Activated B cell treated with CpG ODN at 0.5 μM for 24 hours (primary cell): Measurements from ENCODE around the gene SART1. TPM values are rescaled to one million over a fixed set of nuclear protein-coding genes. Genes with fewer than 3 reads are reported as not detected.

Experiments used
- ATAC-seq: fragments of 200-7000 bp; cut with Tn5 transposase; one replicate; pipeline ENCODE4 v1.10.0; 2021; ENCODE audit warnings: low read depth, mild to moderate bottlenecking, moderate library complexity
- CTCF ChIA-PET: fragments of 350-600 bp; sonication (Branson Sonifier 250); formaldehyde crosslinking; loops from one replicate; lab custom pipeline; 2021; ENCODE audit warnings: antibody characterized with exemption; lab: Charles Lee
- POLR2A ChIA-PET: fragments of 350-600 bp; sonication (Branson Sonifier 250); formaldehyde crosslinking; loops from one replicate; lab custom pipeline; 2021; ENCODE audit warnings: antibody characterized with exemption; lab: Charles Lee
- DNase-seq: peaks from one replicate; pipeline ENCODE4 v3.0.0; 2022
- H3K27ac Mint-ChIP-seq: one replicate; pipeline ENCODE4 v1.8.0; 2020; ENCODE audit warnings: mixed read lengths
- H3K27me3 Mint-ChIP-seq: one replicate; pipeline ENCODE4 v1.8.0; 2021; ENCODE audit warnings: mixed read lengths
- H3K36me3 Mint-ChIP-seq: one replicate; pipeline ENCODE4 v1.8.0; 2021; ENCODE audit warnings: low read depth, mixed read lengths
- H3K4me1 Mint-ChIP-seq: one replicate; pipeline ENCODE4 v1.8.0; 2021; ENCODE audit warnings: mixed read lengths
- H3K4me3 Mint-ChIP-seq: one replicate; pipeline ENCODE4 v1.8.0; 2020; ENCODE audit warnings: mild to moderate bottlenecking, mixed read lengths
- H3K9me3 Mint-ChIP-seq: one replicate; pipeline ENCODE4 v1.8.0; 2020; ENCODE audit warnings: mixed read lengths
- intact Hi-C: fragments of 100-400 bp; cut with micrococcal nuclease; formaldehyde crosslinking; loops from one replicate; pipeline ENCODE4 v1.15.1; 2024
- total RNA-seq: library from RNA; stranded (reverse); gene quantifications from 2 replicates; pipeline ENCODE4 v1.2.3, GENCODE V29; 2022
- TF ChIP-seq, protein P1 (sequence below): fragments of 200-600 bp; IDR thresholded peaks from one replicate; pipeline ENCODE4 v1.8.0; 2022; ENCODE audit warnings: antibody characterized with exemption, mild to moderate bottlenecking

Gene SART1
- total RNA-seq, 1 donor from 2014 or later: 86.6 TPM

DNA sequence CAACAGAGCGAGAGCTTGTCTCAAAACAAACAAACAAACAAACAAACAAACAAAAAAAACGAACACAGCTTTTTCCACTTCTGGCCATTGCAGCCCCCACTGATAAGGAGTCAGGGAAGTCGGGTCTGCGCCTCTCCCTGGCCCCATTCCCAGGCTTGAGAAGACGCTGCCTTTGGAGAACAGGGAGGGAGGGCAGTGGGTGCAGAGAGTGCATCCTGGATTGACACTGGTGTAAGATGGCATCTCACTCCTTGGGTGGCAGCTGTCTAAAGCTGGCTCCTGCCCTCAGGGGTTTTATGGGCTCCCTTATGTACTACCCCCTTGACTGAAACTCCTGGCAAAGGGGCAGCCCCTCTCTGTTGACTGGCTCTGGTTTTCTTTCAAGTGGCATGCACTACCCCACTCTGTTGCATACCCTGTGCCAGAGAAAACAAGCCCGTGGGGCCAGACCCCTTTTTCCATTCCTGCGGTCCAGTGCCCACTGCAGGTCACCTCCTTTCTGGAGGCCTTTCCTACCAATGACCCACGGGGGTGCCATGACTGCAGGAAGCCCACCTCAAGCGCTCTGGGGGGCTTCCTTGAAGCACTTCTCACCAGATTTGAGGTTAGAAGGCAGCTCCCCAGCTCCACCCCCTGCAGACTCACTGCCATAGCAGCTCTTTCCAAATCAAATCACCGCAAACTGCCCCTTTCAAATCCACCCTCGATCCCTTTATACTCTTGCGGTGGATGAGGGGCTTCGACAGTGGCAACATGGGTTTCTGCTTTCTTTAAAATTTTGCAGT lies 29.6 kb upstream of the SART1 start:
- H3K4me3 Mint-ChIP-seq: no peak overlapping the region
- no peaks in the 10 kb centered on the region for H3K27me3 Mint-ChIP-seq
- DNase-seq: no peak
- no peaks in the 10 kb centered on the region for H3K9me3 Mint-ChIP-seq
- no peak for ATAC-seq
- H3K4me1 Mint-ChIP-seq: peaks cover 20% of the 10 kb centered on the region
- TF ChIP-seq, protein P1, sequence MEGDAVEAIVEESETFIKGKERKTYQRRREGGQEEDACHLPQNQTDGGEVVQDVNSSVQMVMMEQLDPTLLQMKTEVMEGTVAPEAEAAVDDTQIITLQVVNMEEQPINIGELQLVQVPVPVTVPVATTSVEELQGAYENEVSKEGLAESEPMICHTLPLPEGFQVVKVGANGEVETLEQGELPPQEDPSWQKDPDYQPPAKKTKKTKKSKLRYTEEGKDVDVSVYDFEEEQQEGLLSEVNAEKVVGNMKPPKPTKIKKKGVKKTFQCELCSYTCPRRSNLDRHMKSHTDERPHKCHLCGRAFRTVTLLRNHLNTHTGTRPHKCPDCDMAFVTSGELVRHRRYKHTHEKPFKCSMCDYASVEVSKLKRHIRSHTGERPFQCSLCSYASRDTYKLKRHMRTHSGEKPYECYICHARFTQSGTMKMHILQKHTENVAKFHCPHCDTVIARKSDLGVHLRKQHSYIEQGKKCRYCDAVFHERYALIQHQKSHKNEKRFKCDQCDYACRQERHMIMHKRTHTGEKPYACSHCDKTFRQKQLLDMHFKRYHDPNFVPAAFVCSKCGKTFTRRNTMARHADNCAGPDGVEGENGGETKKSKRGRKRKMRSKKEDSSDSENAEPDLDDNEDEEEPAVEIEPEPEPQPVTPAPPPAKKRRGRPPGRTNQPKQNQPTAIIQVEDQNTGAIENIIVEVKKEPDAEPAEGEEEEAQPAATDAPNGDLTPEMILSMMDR: no peak
- peak overlapping the region; percentile 35 for H3K27ac Mint-ChIP-seq
- no peaks in the 10 kb centered on the region for H3K36me3 Mint-ChIP-seq
- CTCF ChIA-PET: interaction anchor here (1.5 to 2.3 kb wide), 2 partner anchors 43 to 47 kb away, joined by 4 to 9 read pairs; partner anchors contain the start of gene FIBP
- POLR2A ChIA-PET: no interaction called here
- intact Hi-C loops: no loop called here

GRCh38 chr11:65932558-65932919 lies 29.0 kb upstream of the SART1 start:
- intact Hi-C loops: no loop called here
- CTCF ChIA-PET: interaction anchor here (1.5 to 2.3 kb wide), 2 partner anchors 44 to 48 kb away, joined by 4 to 9 read pairs; partner anchors contain the start of gene FIBP
- H3K36me3 Mint-ChIP-seq: no peaks in the 10 kb centered on the region
- ATAC-seq (no peak), DNase-seq (no peak)
- no peak overlapping the region for H3K4me3 Mint-ChIP-seq
- no peak overlapping the region for H3K27ac Mint-ChIP-seq
- no peaks in the 10 kb centered on the region for H3K9me3 Mint-ChIP-seq
- peaks cover 3% of the 10 kb centered on the region for H3K27me3 Mint-ChIP-seq
- POLR2A ChIA-PET: no interaction called here
- TF ChIP-seq, protein P1: no peak
- peaks cover 14% of the 10 kb centered on the region for H3K4me1 Mint-ChIP-seq

DNA sequence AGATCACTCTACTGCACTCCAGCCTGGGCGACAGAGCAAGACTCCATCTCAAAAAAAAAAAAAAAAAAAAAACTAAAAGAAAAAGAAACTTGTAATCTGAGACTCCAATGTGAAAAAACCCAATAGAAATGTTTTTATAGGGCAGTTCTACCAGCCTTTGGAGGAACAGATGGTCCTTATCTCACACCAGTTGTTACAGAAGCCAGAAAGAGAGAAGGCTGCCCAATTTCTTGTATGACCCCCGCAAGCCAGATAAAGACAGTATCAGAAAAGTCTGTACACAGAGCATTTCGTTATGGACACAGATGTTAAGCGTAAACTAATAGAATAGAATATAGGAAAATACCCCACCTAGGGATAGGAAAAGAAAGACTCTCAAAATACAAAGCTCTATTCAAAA lies 27.5 kb upstream of the SART1 start:
- H3K9me3 Mint-ChIP-seq: no peaks in the 10 kb centered on the region
- intact Hi-C loops: no loop called here
- H3K27ac Mint-ChIP-seq: no peak overlapping the region
- no peaks in the 10 kb centered on the region for H3K36me3 Mint-ChIP-seq
- ATAC-seq (no peak), DNase-seq (no peak)
- ChIA-PET CTCF (no interaction called here), POLR2A (interaction anchor here (0.6 kb wide), 1 partner anchor 36 kb away, joined by 8 read pairs; no protein-coding TSS in a partner anchor)
- H3K4me1 Mint-ChIP-seq: peaks cover 2% of the 10 kb centered on the region
- H3K4me3 Mint-ChIP-seq: no peak overlapping the region
- H3K27me3 Mint-ChIP-seq: peaks cover 3% of the 10 kb centered on the region
- TF ChIP-seq, protein P1: no peak

DNA sequence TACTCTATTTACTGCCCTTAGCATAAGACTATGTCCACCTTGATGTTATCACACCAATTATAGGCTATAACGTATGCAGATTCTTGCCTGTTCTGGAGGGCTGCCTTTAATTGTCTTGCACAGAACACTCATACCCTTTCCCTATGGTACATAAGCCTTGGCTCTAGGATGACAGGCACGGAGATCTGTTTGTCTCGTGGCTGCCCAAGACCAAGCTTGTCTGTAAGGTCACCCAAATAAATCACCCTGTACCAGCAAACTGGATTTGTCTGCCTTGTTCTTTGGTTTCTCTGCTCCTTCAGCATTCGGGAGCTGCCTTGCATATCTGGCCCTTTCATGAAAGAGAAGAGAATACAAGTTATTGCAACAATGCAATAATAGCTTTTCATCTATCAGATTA lies 23.8 kb upstream of the SART1 start:
- no peaks in the 10 kb centered on the region for H3K36me3 Mint-ChIP-seq
- DNase-seq: no peak
- H3K27ac Mint-ChIP-seq: no peak overlapping the region
- no peaks in the 10 kb centered on the region for H3K9me3 Mint-ChIP-seq
- intact Hi-C loops: no loop called here
- CTCF ChIA-PET: interaction anchor here (1.0 kb wide), 1 partner anchor 53 kb away, joined by 4 read pairs; no protein-coding TSS in a partner anchor
- ATAC-seq: no peak
- H3K4me3 Mint-ChIP-seq: no peak overlapping the region
- H3K4me1 Mint-ChIP-seq: peaks cover 15% of the 10 kb centered on the region
- TF ChIP-seq, protein P1: no peak
- peaks cover 3% of the 10 kb centered on the region for H3K27me3 Mint-ChIP-seq
- POLR2A ChIA-PET: no interaction called here

DNA sequence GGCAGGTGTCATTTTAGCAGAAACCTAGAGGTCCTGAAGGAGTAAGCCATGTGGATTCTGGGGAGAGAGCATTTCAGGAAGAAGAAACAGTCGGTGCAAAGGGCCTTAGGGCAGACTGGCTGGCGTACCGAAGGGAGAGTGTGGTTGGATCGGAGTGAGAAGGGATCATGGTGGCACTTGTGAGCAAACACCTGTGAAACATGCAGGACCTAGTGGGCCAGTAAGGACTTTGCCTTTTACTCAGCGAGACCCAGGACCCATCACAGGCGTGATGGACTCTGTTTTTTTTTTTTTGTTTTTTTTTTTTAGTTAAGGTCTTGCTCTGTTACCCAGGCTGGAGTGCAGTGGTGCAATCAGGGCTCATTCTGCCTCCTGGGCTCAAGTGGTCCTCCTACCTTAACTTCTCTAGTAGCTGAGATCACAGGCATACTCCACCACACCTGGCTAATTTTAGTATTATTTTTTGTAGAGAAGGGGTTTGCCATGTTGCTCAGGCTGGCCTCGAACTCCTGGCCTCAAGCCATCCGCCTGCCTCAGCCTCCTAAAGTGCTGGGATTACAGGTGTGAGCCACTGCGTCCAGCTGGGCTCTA lies 19.7 kb upstream of the SART1 start:
- ATAC-seq (no peak), DNase-seq (no peak)
- ChIA-PET POLR2A (interaction anchor here (0.6 to 1.0 kb wide), 3 partner anchors 12 to 19 kb away, joined by 3 to 8 read pairs (median 4); no protein-coding TSS in a partner anchor), CTCF (no interaction called here)
- Mint-ChIP-seq H3K4me3 (no peak overlapping the region), H3K9me3 (no peaks in the 10 kb centered on the region), H3K27me3 (peaks cover 3% of the 10 kb centered on the region), H3K36me3 (no peaks in the 10 kb centered on the region), H3K4me1 (peaks cover 15% of the 10 kb centered on the region), H3K27ac (peak overlapping the region; percentile 30)
- intact Hi-C loops: loop anchor here (2.0 kb wide), 1 partner anchor 23 kb away; the partner anchor contains the start of genes C11orf68 and DRAP1
- TF ChIP-seq, protein P1: no peak
